Measurements from ENCODE around the gene HDAC11. TPM values are rescaled to one million over a fixed set of nuclear protein-coding genes. Genes with fewer than 3 reads are reported as not detected.

HDAC11 gene
- polyA plus RNA-seq, 4 donors, result 18.0 to 23.2 (median 20.2) TPM

DNA sequence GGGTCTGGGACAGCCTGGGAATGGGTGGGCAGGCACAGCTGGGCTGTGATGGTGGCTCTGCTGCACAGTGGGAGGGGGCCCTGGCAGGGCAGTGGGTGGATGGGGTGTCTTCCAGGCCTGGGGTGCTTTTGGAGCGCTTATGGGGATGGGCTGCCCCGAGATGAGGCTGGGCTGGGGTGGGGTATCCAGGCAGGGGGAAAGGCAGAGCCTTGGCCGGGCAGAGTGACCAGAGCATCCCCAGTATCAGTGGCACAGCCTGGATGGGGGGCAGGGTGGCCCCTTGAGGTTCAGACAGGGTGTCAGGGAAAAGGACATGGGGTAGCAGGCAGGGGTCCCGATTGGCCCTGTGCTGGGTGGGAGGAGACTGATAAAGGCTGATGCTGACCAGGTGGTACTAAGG lies 26.6 kb downstream of the HDAC11 start:
- DNase-seq (ENCODE audit: low read depth in 4 of 4, low spot score in 3 of 4), result no peak

DNA sequence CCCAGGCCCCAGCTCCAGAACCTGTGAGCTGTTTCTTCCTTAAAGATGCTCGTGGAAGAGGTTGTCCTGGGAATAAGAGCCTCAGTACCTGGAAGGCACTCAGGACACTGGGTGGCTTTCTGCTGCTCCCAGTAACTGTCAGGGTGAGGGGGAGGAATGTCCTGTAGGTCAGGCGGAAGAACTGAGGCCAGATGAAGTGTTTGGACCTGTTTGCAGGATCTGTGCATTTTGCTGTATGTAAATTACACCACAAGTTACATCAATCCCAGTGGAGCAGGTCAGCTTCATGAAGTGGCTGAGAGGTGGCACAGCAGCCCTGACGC lies 27.1 kb downstream of the HDAC11 start:
- DNase-seq (ENCODE audit: low read depth in 4 of 4, low spot score in 3 of 4), result no peak

DNA sequence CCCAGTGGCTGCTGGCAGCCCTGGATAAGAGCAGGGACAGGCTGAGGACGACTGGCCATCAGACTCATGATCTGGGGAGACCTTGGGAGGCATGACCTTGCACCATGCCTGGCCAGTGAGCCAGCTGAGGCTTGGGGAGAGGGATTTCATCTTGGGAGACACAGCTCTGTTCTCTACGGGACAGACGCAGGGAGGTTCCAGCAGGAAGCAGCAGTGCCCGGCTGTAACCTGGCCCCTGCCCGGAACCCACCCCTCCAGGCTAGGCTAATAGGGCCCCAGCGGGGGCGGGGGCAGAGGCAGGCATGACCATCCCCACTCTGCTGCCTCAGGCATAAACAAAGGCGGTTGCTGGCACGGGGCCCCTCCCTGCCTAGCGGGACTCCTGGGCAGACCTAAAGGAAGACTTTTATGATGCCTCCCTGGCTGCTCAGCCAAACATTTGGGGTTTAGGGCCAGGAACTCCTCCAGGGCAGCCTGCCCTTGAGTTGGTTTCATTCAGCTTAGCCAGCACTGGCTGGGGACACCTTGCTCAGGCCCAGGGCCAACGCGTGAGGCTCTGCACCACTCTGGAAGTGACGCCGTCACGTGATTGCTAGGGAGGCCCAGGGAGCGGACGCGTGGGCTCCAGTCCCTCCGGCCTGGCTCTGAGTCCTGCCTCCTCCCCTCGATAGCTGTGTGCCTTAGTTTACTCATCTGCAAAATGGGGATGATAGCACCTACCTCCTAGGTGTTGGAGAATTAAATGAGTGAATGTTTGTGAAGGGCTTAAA lies 27.6 kb downstream of the HDAC11 start:
- DNase-seq (ENCODE audit: low read depth in 4 of 4, low spot score in 3 of 4), result peak in 1 of 4 donors; percentile 50

DNA sequence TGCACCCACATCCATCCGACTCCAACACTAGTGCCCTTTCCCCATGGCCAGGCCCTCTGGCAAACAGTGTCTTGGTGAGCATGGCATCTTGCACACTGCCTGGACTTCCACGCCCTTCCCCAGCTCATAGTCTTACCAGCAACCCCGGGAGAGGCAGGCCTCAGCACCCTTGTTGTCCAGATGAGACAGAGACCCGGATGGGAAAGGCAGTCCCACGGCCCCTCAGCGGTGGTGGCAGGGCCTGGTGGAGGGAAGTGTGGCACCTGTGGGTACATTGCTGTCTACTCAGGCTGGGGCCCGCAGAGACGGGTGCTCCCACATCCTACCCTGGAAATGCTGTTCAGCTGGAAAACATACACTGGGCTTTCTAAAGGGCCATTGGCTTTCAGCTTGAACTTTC lies 28.4 kb downstream of the HDAC11 start:
- no peak for DNase-seq (ENCODE audit: low read depth in 4 of 4, low spot score in 3 of 4)

DNA sequence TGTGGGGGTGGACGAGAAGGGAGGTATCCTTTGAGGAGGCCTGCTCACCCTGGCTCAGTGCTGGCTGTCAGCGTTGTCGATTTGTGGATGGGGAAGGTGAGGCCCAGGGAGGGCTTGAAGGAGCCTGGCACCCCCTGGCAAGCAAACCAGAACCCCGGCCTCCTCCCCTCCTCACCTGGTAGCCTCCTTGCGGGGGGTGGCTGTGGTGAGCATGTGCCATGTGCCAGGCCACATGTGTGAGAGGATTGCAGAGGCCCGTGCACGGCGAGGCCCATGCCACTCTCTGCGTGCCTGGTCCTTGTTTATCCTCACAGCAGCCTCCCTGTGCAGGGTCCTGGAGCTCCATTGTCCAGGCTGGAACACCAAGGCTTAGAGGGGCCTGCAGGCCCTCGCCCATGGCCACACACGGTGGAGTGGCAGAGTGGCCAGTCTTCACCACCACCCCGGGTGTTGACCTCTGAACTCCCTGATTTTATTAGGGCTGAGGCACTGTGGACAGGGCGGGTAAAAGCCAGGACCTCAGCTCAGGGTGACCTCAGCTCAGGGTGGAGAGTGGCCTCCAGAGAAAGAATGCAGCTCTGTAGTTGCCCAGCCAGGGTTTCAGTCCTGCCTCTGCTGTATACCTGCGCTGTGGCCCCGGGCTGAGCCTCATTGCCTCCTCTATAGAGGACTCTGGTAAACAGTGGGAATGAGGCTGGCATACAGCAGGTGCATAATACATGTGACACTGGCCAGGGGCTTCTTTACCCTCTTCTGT lies 29.1 kb downstream of the HDAC11 start:
- no peak for DNase-seq (ENCODE audit: low read depth in 4 of 4, low spot score in 3 of 4)

DNA sequence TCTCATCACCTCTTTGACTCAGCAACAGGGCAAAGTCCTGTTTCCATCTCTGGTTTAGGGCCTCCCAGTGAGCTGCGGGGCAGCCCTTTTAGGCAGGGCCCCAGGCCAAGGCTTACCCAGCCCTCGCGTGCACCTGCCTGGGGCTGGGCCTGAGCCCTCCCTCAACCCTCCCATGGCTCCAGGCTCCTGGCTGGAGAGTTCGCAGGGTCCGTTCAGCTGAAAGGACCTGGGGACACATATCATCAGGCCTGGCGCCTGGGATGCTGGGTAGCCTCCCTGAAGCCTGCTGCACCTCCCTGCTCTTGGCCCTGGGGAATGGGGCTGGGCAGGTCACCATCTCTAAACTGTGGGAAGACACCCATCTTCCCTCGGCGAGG lies 29.7 kb downstream of the HDAC11 start:
- no peak for DNase-seq (ENCODE audit: low read depth in 4 of 4, low spot score in 3 of 4)

DNA sequence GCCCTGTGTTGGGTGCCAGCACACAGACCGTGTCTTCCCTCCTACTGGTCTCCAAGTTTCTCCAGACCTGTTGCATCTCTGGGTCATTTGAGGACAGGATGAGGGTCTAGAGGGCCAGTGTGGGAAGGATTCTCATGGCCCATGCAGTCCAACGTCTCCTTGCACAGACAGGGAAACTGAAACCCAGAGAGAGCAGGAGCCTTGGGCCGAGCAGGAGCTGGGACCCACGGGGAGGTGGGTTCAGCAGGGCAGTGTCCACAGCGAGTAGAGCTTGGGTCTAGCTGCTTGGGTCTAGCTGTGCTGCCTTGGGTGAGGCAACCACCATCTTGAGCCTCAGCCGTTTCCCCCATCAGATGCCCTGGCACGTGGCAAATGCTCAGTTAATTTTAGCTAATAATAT lies 32.3 kb downstream of the HDAC11 start:
- no peak for DNase-seq (ENCODE audit: low read depth in 4 of 4, low spot score in 3 of 4)

DNA sequence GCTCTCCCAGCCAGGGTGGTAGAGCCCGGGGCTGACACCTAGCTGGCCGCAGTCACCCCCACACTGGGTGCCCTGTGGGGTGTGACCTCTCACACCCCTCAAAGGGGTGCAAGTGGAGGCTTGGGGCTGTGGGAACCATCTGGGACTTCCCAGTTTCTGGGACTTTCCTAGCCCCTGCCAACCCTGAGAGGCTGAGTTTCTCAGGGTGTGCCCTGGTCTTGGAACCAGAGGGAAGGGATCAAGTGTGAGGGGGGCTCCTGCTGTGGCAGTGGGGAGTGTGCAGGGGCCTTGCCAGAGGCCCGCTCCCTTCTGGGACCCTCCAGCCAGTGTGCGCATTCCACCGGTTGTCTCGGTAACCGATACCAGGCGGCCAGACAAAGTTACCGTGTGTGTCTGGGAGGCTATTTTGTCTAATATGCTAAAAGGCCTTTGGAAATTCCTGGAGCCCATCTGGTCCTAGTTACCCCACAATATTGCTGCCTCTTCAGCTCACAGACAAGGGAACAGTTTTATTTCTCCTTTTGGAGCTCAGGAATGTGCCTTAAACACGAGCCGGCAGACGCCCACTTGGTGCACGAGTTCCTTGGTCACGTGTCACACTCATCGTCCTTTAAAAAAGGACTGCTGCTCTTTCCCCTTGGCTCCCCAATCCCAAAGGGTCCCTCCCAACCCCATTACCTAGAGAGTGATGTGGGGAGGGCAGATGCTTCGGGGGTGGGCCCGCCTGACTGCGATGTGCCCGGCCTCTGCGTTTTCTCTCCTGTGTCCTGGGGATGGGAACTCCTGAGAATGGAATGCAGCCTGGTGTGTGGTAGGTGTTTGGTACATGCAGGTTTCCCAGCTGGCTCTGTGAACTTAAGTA lies 33.2 kb downstream of the HDAC11 start:
- no peak for DNase-seq (ENCODE audit: low read depth in 4 of 4, low spot score in 3 of 4)

DNA sequence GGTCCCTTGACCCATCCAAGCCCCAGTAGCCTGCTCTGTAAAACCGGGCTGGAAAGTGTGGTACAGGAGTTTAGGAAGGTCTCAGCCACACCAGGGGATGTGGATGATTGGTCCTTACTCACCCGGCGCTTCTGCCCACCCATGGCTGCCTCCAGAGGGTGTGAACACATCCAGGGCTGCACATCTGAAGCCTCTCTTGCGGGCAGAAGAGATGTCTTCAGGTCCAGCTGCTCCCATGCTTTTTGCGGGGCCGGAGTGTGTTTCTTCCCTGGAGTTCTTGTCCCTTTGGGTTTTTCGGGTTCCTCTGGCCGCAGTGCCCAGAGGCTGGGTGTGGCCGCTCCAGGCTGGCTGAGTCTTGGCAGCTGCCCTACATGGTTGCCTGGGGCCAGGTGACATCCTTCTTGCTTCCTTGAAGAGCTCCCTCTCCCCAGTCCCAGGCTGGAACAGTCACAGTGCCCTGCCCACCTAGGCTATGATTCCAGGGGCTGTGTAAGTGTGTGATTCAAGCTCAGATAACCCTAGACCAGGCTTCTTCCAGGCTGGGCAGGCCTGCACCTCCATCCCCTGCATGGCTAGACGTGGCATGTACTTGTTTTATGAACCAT lies 33.9 kb downstream of the HDAC11 start:
- no peak for DNase-seq (ENCODE audit: low read depth in 4 of 4, low spot score in 3 of 4)

DNA sequence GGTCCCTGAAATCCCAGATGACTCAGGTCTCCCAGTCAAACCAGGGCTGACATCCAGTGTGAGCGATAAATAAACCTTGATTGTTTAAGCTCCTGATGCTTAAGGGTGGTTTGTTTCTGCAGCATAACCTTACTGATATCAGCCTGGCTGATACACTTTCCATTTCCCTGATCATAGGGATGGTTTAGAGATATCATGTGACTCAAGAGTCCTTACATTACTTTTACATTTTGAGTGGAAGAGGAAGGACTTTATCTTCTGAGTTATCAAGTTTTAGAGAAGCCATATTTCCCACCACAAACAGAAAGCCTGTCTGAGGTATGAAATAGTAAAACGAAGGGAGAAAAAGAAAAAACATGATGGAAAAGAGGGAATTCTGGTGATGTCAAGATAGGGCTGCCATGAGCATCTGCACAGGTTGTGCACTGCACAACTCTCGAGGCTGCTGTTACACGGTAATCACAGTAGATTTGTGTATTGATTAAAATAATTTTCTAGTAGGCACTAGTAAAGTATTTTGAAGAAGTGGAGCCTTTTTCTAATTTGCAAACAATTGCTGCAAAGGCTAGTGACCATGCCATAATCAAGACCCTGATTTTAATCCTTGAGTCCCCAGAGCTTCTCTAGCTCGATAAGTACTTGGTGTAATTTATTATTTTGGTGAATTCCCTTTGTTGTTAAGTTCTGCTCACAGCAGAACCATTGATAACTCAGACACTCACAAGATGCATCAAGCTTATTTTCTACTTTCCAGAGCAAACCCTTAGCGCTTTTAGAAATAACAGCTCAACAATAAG lies 34.7 kb downstream of the HDAC11 start:
- no peak for DNase-seq (ENCODE audit: low read depth in 4 of 4, low spot score in 3 of 4)

DNA sequence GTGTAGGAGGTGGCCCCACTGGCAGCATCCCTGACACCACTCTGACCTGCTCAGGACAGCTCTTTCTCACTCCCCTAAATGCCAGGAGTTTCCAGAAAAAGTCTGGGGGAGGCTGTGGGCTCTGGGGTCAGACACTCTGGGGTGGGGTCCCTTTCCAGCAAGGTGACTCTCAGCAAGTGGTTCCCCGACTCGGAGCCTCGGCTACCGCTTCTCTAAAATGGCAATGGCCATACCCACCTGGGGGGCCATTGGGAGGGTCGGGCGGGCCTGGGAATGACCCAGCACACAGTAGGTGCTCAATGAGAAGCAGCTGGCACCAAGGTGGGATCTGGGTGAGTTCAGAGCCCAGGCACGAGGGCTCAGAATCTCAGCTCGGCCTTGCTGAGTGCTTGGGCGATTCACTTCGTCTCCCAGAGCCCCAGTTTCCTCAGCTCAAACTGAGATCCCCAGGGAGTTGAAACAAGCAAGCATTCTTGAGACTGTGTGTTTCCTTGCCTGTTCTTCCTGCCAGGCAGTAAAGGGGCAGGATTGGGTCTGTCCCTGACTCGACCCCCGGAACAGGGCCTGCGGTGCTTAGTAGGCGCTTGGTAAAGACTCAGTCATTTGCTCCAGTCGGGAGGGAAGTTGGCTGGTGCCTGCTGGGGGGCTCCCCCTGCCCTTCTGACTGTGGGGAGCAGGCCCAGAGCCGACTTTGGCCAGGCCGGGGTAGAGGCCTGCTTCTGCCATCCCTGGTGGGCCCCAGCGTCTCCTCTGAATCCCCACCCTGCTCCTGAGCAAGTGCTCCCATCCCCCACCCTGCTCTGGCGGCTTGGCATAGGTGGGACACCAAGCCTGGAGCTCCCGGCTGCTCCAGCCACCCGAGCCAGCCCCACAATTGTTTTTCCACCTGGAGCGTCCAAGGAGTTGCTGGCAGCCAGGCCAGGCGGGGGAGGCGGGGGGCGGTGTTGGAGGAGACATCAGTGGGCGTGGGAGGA lies 36.0 kb downstream of the HDAC11 start:
- DNase-seq (ENCODE audit: low read depth in 4 of 4, low spot score in 3 of 4), result no peak

DNA sequence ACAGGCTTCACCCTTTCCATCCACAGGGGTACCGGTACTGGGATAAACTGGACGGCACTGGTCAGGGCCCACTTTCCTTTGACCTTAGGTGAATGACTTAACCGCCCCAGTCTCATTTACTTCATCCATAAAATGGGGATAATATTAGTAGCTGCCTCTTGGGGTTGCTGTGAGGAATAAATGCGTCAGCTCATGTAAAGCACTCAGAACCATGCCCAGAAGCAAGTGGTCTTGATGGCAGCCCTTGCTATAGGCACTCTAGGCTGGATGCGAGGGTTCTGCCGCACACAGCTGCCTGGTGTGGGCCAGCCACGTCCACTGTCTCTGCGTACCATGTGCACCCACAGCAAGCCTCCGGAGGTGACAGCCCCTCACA lies 36.6 kb downstream of the HDAC11 start:
- no peak for DNase-seq (ENCODE audit: low read depth in 4 of 4, low spot score in 3 of 4)

DNA sequence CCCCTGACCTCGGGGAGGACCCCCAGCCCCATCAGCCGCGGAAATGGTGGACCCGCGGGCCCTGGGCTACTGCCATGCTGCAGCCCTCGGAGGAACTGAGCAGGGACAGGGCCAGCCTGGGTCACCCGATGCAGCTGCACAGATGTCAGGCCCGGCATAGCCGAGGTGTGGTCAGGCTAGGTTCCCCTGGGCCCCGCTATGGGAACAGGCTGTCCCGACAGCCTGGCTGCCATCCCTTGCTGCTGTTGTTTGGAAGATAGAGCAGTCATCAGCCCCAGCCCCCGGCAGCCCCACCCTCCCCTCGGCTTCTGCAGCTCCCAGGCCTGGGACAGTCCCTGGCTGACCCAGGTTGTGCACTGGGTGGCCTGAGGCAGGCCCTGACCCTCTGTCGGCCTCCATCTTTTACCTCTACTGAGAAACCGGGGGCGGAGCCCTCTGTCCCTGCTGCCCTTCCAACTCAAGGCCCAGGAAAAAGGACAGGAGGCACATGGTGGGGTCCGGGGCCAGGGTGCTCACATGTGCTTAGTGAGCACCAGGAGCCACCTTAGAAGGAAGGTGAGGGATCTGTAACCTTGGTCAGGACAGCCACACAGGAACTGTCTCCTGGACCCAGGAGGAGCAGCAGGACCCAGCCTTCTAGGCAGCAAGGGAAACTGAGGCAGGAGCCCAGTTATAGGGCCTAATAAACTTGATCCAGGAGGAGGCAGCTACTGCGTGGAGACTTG lies 37.3 kb downstream of the HDAC11 start:
- no peak for DNase-seq (ENCODE audit: low read depth in 4 of 4, low spot score in 3 of 4)

DNA sequence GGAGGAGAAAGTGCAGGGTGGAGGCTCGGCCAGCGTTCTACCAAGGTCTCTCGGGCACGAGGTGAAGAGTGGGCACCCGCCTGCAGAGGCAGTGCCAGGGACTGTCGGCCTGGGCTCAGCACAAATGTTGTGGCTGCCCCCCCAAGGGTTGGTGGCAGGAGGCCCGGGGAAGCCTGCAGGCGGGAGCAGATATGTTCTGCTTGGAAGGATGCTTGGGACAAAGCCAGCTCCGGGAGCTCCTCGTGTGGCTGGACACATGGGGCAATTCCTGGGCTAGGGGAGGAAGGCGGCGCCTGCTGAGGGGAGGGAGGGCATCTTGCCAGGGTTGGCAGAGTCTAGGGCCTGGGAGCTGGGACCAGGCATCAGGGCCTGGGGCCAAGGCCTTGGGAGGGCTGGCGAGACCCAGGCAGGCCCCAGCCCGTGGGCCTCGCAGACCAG lies 38.4 kb downstream of the HDAC11 start:
- no peak for DNase-seq (ENCODE audit: low read depth in 4 of 4, low spot score in 3 of 4)

DNA sequence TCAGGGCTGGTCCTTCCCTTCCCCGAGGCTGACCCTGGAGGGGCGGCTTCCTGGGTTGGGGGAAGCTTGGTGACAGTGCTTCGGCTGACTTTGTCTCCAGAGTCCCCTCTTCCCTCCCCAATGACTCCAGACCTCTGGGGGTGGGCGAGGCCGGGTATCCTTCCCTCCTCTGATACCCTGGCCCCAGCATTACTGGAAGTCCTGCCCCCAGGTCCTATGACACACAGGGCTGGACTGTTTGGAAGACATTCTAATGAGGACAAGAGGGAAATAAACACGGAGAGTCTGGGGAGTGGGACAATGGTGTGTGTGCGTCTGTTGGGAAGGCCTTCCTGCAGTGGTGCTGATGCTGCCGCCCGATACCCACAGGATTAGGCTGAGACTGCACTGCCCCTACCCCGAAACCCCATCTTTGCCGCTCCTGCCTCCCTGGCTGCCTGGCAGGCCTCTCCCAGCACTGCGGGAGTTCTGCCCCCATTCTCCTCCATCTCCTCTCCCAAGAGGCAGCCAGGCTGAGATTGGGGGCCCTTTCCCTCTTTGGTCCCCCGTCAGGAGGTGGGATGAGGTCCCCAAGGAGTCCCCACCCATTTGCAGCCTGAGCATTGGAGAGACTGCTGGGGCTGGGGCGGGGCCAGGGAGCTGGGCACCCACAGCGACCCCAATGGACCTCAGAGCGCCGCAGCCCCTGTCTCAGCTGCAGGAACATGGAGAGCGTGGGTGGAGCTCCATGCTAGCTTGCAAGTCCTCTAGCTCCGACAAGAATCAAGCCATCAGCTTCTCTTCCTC lies 39.1 kb downstream of the HDAC11 start:
- DNase-seq (ENCODE audit: low read depth in 4 of 4, low spot score in 3 of 4), result no peak

DNA sequence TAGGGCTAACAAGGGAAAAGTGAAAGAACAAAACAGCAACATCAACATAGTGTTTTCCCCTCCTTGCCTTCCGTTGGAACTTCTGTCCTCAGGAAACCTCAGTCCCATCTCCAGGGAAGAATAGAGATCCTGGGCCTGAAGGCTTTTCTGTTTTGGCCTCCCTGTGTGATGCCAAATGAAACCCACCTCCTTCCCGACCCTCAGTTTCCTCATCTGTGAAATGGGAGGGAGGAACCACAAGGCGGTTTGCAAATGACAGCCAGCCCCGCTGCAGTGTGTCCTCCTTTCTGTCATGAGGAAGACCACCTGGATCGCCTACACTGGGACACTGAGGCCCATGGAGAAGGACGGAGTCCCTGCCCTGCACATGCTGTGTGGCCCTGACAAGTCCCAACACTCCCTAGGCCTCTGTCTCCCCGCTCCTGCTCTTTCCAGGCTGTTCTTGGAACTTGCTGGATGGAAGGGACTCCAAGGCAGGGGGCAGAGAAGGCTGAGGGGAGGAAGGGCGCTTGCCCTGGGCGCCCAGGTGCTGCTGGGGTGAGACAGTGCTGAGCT lies 40.3 kb downstream of the HDAC11 start:
- DNase-seq (ENCODE audit: low read depth in 4 of 4, low spot score in 3 of 4), result no peak

DNA sequence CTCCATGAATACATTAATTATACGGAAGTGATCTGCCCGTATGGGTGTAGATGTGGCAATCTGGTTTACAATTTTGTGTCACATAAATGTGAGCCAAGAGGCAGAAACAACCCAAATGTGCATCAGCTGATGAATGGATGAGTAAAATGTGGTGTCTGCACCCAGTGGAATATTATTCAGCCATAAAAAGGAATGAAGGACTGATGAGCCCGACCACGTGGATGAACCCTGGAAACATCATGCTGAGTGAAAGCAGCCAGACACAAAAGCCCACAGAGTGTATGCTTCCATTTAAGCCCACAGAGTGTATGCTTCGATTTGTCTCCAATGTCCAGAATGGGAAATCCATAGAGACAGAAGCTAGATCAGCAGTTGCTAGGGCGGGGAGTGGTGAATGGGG lies 41.2 kb downstream of the HDAC11 start:
- DNase-seq (ENCODE audit: low read depth in 4 of 4, low spot score in 3 of 4), result no peak
